ENCODE measurements around the gene ARID1B.
A peak's percentile ranks its signal among the peaks of the same experiment; 100 is the strongest.

ARID1B gene

GRCh38 chr6:156776840-156777576 lies at the start of gene ARID1B:
Gene ARID1B (plus strand): TSS chr6:156777378. CDS start chr6:156777681, 303 bp downstream.
- peak; percentile 77 to 78 for DNase-seq

DNA sequence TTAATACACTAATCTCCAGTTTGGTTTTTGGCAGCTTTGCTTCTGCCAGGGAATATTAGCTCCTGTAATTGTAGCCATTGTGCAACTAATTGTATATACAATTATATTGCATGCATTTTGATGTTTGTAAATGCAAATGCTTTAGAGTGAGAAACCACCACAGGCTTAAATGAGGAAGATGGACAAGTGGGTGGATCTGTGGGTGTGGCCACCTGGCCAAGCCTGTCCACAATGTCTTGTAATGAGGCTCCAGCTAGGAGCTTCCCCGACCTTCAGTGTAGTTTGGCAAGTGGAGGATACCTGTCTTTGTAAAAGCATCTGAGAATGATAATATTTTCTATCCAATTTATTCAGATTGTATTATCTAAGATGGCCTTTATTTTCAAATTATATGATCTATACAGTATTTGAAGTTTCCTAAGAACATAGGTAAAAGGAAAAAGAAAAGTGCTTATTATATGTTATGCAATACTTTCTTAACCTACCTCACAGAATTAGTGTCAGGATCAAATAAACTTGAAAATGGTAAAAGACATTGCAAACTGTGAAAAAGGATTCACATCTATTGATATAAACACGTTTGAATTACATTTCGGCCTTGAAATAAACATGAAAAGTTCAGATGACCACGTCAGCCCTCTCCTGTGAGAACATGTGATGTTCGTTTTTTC lies 49.3 kb upstream of the ARID1B start:
- DNase-seq: no peak

GRCh38 chr6:156729248-156729647 lies 47.9 kb upstream of the ARID1B start:
- no peak for DNase-seq

GRCh38 chr6:156731396-156731795 lies 45.8 kb upstream of the ARID1B start:
- no peak for DNase-seq

- no peak for DNase-seq
Observed at GRCh38 chr6:156735751-156736150, 41.4 kb upstream of the ARID1B start.

DNA sequence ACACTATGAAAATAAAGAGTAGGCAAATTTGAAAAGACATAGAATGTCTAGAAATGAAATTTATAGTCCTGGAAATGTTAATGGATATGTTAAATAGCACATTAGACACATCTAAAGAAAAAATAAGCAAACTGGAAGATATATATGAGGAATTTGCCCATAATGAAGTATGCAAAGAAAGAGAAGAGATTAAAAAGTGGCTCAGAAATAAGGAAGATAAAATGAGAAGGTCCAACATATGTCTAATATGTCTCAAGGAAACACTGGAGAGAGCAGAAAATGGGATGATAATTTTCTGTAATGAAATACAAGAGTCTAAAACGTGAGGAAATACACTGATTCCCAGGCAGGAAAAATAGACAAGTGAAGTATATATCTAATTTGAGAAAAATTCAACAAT lies 36.6 kb upstream of the ARID1B start:
- no peak for DNase-seq

GRCh38 chr6:156741287-156742073 lies 35.7 kb upstream of the ARID1B start:
- no peak for DNase-seq

GRCh38 chr6:156747715-156748114 lies 29.5 kb upstream of the ARID1B start:
- DNase-seq: no peak

DNA sequence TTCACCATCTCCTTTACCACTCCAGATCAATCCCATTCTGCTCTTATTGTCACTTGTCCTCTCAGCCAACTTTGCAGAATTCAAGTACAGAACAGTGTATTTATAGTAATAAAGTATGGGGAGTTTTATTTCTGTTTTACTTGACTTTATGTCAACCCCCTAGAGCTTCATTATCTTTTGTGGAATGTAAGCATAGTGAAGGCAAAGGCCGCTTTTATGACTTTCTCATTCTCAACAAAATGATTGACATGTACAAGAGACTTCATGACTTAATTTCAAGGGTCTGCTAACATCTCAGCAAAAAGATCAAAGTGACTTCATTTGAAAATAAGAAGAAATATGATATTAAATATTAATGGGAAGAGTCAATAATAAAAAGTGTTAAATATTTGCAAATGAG lies 28.7 kb upstream of the ARID1B start:
- no peak for DNase-seq

GRCh38 chr6:156752666-156753301 lies 24.4 kb upstream of the ARID1B start:
- no peak for DNase-seq

DNA sequence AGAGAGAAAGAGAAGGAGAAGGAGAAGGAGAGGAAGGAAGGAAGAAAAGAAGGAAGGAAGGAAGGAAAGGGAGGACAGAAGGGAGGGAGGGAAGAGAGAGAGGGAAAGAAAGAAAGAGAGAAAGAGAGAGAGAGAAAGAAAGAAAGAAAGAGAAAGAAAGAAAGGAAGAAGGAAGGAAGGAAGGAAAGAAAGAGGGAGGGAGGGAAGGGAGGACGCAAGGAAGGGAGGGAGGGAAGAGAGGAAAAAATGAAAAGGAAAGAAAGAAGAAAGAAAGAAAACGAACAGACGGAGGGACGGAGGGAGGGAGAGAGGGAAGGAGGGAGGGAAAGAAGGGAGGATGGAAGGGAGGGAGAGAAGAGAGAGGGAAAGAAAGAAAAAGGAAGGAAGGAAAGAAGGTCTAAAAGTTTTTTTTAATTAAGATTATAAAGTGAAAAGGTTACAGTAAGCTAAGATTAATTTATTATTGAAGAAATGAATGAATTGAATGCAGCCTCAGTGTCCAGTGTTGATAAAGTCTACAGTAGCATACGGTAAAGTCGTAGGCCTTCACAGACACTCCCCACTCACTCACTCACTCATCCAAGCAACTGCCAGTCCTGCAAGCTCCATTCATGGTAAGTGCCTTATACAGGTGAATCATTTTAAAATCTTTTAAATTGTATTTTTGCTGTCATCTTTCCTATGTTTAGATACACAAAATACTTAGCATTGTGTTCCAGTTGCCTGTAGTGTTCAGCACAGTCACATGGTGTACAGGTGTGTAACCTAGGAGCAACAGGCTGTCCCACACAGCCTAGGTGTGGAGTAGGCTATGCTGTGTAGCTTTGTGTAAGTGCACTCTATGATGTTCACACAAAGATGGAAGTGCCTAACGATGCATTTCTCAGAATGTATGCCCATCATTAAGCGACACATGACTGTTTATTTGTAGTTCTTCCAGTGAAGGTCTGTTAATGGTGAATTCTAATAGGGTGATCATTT lies 20.3 kb upstream of the ARID1B start:
- DNase-seq: no peak

GRCh38 chr6:156757849-156758248 lies 19.3 kb upstream of the ARID1B start:
- DNase-seq: no peak

- DNase-seq: no peak
Observed at GRCh38 chr6:156760377-156760776, 16.8 kb upstream of the ARID1B start.

DNA sequence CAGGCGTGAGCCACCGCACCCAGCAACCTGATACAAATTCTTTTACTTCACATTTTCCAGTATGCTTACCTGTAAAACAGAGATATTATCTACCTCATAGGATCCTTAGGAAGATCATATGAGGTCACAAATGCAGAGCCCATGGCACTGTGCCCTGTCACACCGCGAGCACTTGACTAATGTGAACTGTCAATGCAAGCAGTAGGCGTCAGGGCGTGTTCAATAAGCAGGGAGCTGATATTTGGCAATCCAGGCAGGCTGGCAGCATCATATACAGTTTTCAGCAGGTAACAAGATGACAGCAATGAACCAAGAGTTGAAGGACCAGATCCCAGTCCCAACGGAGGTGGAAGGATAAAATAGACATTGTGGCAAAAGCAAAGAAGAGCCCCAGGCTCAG lies 14.6 kb upstream of the ARID1B start:
- no peak for DNase-seq

DNA sequence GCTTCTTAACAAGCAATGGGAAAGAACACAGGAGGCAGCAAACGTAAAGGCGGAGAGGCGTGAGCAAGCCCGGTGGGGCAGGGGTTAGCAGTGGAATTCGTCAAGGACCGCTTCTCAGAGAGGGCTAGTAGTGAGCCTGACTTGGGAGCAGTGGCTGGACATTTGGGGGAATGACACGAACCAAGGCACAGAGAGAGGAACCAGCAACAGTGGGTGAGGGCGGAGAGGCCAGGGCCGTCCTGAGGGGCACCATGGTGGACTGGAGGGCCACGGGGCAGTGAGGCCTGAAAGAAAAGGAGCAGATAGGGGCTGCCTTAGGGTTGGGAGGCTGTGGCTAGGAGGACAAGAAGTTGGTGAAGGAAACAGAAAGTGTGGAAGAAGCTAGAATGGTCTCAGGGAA lies 12.1 kb upstream of the ARID1B start:
- no peak for DNase-seq

DNA sequence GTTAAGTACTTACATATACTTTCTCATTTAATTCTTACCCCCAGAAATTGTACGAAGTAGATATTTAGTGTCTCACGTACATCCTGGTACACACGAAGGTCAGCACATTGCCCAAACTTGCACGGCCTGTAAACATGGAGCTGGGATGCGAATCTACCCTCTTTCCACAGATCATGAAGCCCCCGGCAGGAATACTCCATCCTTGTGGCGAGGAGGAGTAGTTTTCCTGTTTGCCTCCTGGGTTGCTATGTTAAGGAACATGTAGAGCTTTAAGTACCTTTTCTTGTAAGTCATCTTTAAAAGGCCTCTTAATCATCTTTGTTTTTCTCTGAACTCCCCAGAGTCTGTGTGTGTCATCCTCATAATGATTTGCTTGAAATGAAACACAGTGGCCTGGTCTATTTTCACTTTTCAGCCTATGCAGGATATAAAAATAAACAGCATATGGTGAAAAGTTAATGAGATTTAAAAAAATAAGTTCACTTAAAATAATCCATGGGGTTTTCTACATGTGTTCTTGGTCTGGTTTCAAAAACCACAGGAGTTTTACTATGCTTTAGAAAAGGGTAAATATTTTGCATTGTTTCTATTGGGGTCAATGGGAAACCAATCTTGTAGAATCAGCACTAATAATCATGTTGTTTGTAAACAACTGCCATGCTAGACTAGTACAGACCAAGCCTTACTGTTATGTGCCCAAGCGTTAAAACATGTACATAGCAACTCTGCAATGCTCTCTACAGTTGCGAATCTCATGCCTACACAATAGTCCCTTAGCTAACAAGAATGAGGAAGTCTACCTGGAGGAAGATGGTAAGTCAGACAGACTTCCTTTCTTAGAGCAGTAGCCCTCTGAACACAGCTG lies 9.3 kb upstream of the ARID1B start:
- DNase-seq: no peak

- no peak for DNase-seq
Observed at GRCh38 chr6:156771047-156771446, 6.1 kb upstream of the ARID1B start.

- DNase-seq: no peak
Observed at GRCh38 chr6:156771761-156772160, 5.4 kb upstream of the ARID1B start.

DNA sequence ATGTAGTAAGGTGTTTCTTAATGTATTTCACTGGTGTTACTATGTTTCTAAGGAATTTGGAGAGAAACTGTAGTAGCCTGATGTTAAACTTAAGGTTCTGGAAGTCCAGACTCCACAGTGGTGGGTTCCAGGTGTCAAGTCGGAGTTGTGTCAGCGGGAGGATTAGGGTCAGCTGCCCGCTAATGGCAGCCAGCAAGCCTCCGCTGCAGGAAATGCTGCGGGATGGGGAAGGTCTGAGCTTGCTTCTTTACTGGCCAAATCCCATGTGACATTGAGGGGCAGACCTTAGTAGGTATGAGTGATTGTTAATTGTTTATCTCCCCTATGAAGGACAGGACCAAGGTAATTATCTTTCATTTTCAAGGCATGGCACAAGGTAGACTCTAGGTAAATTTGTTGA lies 3.7 kb upstream of the ARID1B start:
- no peak for DNase-seq

- no peak for DNase-seq
Observed at GRCh38 chr6:156773935-156774852, 3.0 kb upstream of the ARID1B start.

All from activated CD4-positive, alpha-beta T cell treated with anti-CD3 and anti-CD28 coated beads for 4 hours (primary cell).